ENCODE results near the gene GNG2. TPM values are rescaled to one million over a fixed set of nuclear protein-coding genes. Genes with fewer than 3 reads are reported as not detected.

The GNG2 gene
- total RNA-seq, 1 donor: 4.3 TPM

DNA sequence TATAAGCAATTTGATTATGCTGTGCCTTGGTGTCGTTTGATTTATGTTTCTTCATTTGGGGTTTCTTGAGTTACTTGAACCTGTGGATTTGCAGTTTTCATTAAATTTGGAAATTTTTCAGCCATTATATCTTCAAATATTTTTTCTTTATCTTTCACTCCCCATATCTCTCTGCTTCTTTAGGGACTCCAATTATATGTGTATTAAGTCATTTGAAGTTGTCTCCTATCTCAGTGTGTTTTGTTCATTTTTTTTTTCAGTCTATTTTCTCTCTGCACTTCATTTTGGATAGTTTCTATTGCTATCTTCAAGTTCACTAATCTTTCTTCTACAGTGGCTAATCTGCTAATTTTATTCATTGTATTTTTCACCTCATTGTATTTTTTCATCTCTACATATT is 99.5 kb downstream of the GNG2 start:
- no peak overlapping the region for H3K4me3 ChIP-seq (ENCODE audit: low read depth, low read length)
- DNase-seq (ENCODE audit: low read depth): no peak
- TF ChIP-seq CTCF (IDR thresholded peaks at IDR 0.05; ENCODE audit: insufficient read depth, low read depth, low read length): no peak

DNA sequence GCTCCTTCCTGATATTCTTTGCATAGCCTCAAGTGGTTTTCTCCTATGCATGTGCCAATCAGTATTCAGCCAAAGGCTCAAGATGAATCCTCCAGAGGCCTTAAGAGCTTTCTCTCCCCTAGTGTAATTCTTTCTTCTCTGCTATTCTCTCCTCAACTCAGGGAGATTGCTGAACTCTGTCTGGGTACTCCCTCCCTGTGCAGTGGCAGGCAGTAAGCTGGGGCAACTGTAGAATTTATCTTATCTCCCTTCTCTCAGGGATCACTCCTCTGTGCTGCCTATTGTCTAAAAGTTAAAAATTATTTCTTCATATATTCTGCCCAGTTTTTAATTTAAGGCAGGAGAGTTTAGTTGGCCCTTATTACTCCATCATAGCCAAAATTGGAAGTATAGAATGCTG is 100.5 kb downstream of the GNG2 start:
- TF ChIP-seq CTCF (IDR thresholded peaks at IDR 0.05; ENCODE audit: insufficient read depth, low read depth, low read length): no peak
- no peak for DNase-seq (ENCODE audit: low read depth)
- no peak overlapping the region for H3K4me3 ChIP-seq (ENCODE audit: low read depth, low read length)

DNA sequence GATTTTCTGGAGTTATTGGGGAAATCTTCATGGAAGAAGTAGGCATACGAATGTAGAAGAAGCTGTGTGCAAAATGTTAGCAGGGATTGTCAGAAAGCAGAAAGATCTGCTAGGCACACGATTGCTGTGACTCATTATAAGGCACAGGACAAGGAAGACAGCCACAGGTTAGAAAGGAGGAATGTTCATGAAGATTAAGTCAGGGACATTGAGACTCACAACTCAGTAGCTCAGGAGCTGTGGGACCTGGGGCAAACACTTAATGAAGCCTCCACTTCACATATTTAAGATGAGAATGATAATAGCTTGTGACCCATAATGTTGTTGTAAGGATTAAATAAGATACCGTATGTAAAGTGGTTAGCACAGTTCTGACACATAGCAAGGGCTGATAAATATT is 102.3 kb downstream of the GNG2 start:
- H3K4me3 ChIP-seq (ENCODE audit: low read depth, low read length): no peak overlapping the region
- no peak for TF ChIP-seq CTCF (IDR thresholded peaks at IDR 0.05; ENCODE audit: insufficient read depth, low read depth, low read length)
- DNase-seq (ENCODE audit: low read depth): no peak

GRCh38 chr14:51963286-51963685 is 102.9 kb downstream of the GNG2 start:
- peak overlapping the region; percentile 44 for H3K4me3 ChIP-seq (ENCODE audit: low read depth, low read length)
- TF ChIP-seq CTCF (IDR thresholded peaks at IDR 0.05; ENCODE audit: insufficient read depth, low read depth, low read length): no peak
- DNase-seq (ENCODE audit: low read depth): peak; percentile 63

DNA sequence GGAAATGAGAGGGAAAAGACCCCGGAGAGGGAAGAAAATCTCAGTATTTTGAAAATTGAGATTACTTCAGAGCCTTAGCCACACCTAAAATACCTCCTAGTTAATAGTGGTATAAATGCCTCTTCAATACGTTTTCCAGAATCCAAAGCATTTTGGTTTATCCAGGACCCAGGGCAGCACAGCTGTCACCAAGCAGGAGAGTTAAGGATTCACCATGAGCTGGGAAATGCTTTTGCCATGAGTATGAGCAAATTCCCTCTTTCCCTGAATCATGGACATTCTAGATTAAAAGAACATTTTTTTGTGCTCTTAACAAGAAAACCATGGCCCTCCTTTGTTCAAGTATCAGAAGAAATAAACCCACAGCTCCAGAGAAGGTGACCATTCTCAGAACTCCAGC is 107.1 kb downstream of the GNG2 start:
- no peak for DNase-seq (ENCODE audit: low read depth)
- no peak overlapping the region for H3K4me3 ChIP-seq (ENCODE audit: low read depth, low read length)
- TF ChIP-seq CTCF (IDR thresholded peaks at IDR 0.05; ENCODE audit: insufficient read depth, low read depth, low read length): no peak

DNA sequence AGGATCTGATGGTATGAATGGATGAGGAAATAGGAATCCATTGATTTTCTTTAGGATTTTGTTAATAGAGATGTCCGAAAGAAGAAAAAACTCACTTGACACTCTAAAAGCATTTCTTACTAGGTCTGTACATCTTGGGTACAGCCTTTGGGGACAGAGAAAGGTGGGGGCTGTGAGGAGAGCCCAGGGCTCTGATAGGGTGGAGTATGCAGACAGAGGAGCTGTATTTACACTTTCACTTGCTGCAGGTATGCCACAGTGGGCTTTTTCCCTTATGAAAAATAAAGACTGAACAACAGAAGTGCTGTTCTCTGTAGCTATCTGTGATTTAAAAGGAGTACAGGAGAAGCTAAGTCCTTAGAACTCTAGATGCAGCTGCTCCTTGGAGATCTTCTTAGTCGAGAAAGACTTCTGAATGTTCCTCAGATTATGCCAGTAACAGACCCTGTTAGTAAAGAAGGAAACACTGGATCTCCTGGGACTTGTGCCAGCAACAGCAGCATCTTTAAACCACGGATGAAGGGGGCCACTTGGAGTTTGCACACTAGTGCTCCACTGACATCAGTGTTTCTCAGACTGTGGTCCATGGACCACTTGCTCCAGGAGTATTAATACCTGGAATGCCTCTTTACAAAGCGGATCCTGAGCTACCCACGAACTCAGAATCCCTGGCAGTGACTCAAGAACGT is 109.6 kb downstream of the GNG2 start:
- no peak for TF ChIP-seq CTCF (IDR thresholded peaks at IDR 0.05; ENCODE audit: insufficient read depth, low read depth, low read length)
- no peak for DNase-seq (ENCODE audit: low read depth)
- H3K4me3 ChIP-seq (ENCODE audit: low read depth, low read length): no peak overlapping the region

GRCh38 chr14:51972566-51972965 is 112.2 kb downstream of the GNG2 start:
- no peak for TF ChIP-seq CTCF (IDR thresholded peaks at IDR 0.05; ENCODE audit: insufficient read depth, low read depth, low read length)
- no peak overlapping the region for H3K4me3 ChIP-seq (ENCODE audit: low read depth, low read length)
- no peak for DNase-seq (ENCODE audit: low read depth)

All from fibroblast of villous mesenchyme (primary cell).